HG02884 (cell line): ENCODE measurements around the gene PHF1.
A peak's percentile ranks its signal among the peaks of the same experiment; 100 is the strongest.

Experiments used
- ATAC-seq: cut with Tn5 transposase; IDR thresholded peaks from one replicate; pipeline ENCODE4 v1.9.1; 2021; ENCODE audit warnings: mild to moderate bottlenecking, moderate library complexity; ENCODE audit not compliant: unreplicated experiment

The PHF1 gene

GRCh38 chr6:33453393-33454008 is 42.7 kb downstream of the PHF1 start:
- no peak for ATAC-seq

DNA sequence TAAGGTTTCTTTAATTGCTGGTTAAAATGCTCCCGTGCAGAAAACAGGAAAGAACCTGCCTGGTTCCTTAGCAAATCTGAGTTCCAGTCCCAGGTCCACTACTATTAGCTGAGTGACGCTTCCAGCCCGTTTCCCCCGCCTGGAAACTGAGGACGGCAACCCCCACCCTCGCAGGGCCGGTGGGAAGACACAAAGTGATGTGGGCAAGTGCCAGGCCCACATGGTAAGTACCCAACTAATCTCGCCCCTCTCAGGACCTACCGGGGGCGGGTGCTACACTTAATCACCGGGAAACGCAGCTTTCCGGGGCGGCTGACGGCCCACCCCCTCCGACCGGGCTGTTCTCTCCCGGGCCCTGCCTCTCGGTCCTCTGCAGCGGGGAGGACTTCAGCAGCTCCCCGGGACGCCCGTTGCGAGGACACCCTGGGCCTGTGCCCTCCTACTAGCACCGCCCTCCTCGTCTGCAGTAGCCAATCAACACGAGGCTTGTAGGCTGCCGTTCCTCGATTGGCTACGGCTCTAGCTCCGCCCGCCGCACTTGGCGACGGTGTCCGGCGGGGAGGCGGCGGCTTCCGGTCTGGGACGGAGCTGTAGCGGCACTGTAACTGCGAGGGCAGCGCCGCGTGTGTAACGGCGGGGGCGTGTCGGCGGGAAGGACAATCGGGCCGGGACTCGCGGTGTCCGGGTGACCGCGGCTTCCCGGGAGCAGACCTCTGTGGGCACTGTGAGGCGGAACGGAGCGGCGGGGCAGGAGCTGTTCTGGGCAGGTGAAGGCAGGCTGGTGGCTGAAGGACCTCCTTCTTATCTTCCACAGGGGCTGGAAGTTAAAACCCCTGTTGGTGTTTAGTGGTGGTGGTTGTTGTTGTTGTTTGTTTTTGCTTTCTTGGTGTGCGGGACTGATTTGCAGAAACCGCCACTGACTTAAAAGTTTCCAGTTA is 43.5 kb downstream of the PHF1 start, which contains the start of gene ZBTB9:
Gene ZBTB9, plus strand, starts transcription at position 568 of the 938 bp plus-strand sequence. CDS start 525 bp downstream, outside the sequence.
- peak; percentile 95 for ATAC-seq

- ATAC-seq = no peak
Observed at GRCh38 chr6:33455051-33455450, 44.2 kb downstream of the PHF1 start.

- ATAC-seq = no peak
Observed at GRCh38 chr6:33456156-33456555, 45.3 kb downstream of the PHF1 start.

GRCh38 chr6:33458676-33459075 is 47.9 kb downstream of the PHF1 start:
- no peak for ATAC-seq

- ATAC-seq = no peak
Observed at GRCh38 chr6:33459226-33459625, 48.4 kb downstream of the PHF1 start.
